Left ventricle myocardium superior (tissue), 1 donor: Measurements from ENCODE around the gene PHKG1. TPM values are rescaled to one million over a fixed set of nuclear protein-coding genes. Genes with fewer than 3 reads are reported as not detected.
"Not testable (repeated sequence)": the region's sequence is repeated elsewhere in the genome, so short reads cannot be mapped to it uniquely, and the experiment has no call there.

Experiments used
- ATAC-seq: fragments of 200-7000 bp; cut with Tn5 transposase; one replicate; pipeline ENCODE4 v1.9.1; 2020; ENCODE audit warnings: mild to moderate bottlenecking, moderate library complexity
- DNase-seq: peaks from one replicate; pipeline ENCODE4 v3.0.0-alpha.2; 2020
- intact Hi-C: fragments of 100-400 bp; cut with micrococcal nuclease; formaldehyde crosslinking; loops from one replicate; pipeline ENCODE4 v1.11.0; 2022
- total RNA-seq: library from RNA; stranded (reverse); fragmentation: NEBNext Ultra II Directional; extraction: Animal tissue kit (Norgen Biotek cat#: 25700); gene quantifications from one replicate; pipeline ENCODE4 v1.2.1, GENCODE V29; 2021
- donor health status: DM: no; HTN: yes; CAD: no; lungs with severe emphysema.

PHKG1 gene
- total RNA-seq, 1 donor from 2014 or later: 30.4 TPM

DNA sequence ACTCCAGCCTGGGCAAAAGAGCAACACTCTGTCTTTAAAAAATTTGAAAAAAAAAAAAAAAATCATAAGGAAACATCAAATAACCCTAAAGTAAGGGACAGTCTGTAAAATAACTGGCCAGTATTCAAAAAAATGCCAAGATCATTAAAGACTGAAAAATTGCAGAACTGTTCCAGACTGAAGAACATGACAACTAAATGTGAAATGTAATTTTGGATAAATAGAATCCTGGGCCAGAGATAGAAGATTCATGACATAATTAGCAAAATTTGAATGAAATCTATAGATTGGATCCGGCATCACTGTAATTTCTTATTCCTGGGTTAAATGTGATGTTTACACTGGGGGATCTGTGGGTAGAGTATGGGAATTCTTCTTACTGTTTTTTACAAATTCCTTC is 44.5 kb downstream of the PHKG1 start:
- intact Hi-C loops: no loop called here
- DNase-seq (no peak), ATAC-seq (no peak)

GRCh38 chr7:56047446-56048116 is 45.2 kb downstream of the PHKG1 start:
- intact Hi-C loops, DNase-seq, ATAC-seq: not testable (repeated sequence)

GRCh38 chr7:56046721-56047445 is 45.9 kb downstream of the PHKG1 start:
- DNase-seq (no peak), ATAC-seq (no peak)
- intact Hi-C loops: no loop called here

- ATAC-seq, intact Hi-C loops, DNase-seq: not testable (repeated sequence)
These were observed 47.0 kb downstream of the PHKG1 start for GRCh38 chr7:56045758-56046157.

DNA sequence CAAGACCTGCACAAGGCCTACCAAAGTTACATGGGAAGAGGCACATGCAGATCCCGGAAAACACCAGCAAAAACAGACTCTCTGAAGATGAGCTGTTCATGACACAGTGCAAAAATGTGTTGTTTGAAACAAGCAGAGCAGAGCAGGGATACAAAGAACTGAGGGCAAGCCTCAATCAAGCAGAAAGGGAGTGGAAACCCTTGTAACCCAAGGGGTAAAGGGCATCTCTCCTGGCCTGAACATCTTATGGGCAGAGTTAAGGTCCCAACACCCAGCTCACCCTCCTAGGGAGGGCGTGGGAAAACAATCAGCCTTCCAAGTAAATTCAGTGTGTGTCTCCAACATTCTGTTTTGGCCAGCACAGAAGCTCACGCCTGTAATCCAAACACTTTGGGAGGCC is 52.0 kb downstream of the PHKG1 start:
- ATAC-seq: no peak
- DNase-seq: no peak
- intact Hi-C loops: no loop called here

GRCh38 chr7:56033671-56034432 is 58.9 kb downstream of the PHKG1 start:
- DNase-seq (peak; percentile 66), ATAC-seq (peak; percentile 91)
- intact Hi-C loops: no loop called here

DNA sequence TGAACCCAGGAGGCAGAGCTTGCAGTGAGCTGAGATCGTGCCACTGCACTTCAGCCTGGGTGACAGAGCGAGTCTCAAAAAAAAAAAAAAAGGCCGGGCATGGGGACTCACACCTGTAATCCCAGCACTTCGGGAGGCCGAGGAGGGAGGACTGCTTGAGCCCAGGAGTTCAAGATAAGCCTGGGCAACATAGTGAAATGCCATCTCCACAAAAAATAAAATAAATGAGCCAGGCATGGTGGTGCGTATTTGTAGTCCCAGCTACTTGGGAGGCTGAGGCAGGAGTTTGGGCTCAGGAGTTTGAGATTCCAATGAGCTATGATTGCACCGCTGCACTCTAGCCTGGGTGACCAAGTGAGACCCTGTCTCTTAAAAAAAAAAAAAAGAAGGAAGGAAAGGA is 60.2 kb downstream of the PHKG1 start:
- intact Hi-C loops: not testable (repeated sequence)

DNA sequence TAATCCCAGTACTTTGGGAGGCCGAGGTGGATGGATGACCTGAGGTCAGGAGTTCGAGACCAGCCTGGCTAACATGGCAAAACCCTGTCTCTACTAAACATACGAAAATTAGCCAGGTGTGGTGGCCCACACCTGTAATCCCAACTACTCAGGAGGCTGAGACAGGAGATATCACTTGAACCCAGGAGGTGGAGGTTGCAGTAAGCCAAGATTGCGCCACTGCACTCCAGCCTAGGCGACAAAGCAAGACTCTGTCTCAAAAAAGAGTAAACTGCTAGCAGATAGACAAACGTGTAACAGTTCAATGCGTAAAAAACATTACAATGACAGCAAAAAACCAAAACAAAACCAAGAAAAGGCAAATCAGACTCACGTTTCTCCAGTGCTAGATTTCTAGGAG is 61.2 kb downstream of the PHKG1 start:
- DNase-seq, ATAC-seq, intact Hi-C loops: not testable (repeated sequence)

More for the DNA sequence above, 60.2 kb downstream of the PHKG1 start:
- ATAC-seq, DNase-seq: not testable (repeated sequence)

DNA sequence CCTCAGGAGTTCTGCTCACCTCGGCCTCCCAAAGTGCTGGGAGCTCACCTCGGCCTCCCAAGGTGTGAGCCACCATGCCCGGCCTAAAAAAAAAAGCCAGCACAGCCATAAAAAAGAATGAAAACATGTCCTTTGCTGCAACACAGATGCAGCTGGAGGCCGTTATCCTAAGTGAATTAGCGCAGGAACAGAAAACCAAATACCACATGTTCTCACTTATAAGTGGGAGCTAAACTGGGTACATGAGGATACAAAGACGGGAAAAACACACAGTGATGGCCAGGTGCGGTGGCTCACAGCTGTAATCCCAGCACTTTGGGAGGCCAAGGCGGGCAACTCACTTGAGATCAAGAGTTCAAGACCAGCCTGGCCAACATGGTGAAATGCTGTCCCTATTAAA is 62.4 kb downstream of the PHKG1 start:
- ATAC-seq: no peak
- intact Hi-C loops: no loop called here

More for the DNA sequence above, 62.4 kb downstream of the PHKG1 start:
- no peak for DNase-seq

Other genes starting within 250 kb of the PHKG1 start
- gene SEPTIN14, start 230.2 kb downstream of the PHKG1 start, total RNA-seq: not detected
- 4.7 TPM for gene ZNF713, start 205.5 kb downstream of the PHKG1 start, total RNA-seq
- gene MRPS17, start 141.1 kb downstream of the PHKG1 start, total RNA-seq: 23.2 TPM
- gene NIPSNAP2, start 128.4 kb downstream of the PHKG1 start, total RNA-seq: 374 TPM
- 14.6 TPM for gene PSPH, start 41.5 kb downstream of the PHKG1 start, total RNA-seq
- 73.5 TPM for gene CCT6A, start 41.2 kb downstream of the PHKG1 start, total RNA-seq
- 29.2 TPM for gene SUMF2, start 28.7 kb downstream of the PHKG1 start, total RNA-seq
- 500 TPM for gene CHCHD2, start 13.5 kb upstream of the PHKG1 start, total RNA-seq
- gene NUPR2, start 23.5 kb upstream of the PHKG1 start, total RNA-seq: not detected